Cerebellar cortex (tissue), 1 donor: ENCODE data around the gene POLA2.
"Not testable (repeated sequence)": the region's sequence is repeated elsewhere in the genome, so short reads cannot be mapped to it uniquely, and the experiment has no call there.

Experiments
- DNase-seq: peaks from one replicate; pipeline ENCODE4 v3.0.0-alpha.2; 2015; ENCODE audit warnings: low spot score

The POLA2 gene

GRCh38 chr11:65241692-65242091, 20.1 kb upstream of the POLA2 start:
- no peak for DNase-seq

GRCh38 chr11:65242389-65242788, 19.4 kb upstream of the POLA2 start:
- DNase-seq: no peak

GRCh38 chr11:65243797-65244196, 18.0 kb upstream of the POLA2 start:
- DNase-seq: no peak

GRCh38 chr11:65245046-65245445, 16.7 kb upstream of the POLA2 start:
- not testable (repeated sequence) for DNase-seq

GRCh38 chr11:65246506-65246905, 15.3 kb upstream of the POLA2 start:
- DNase-seq: no peak

GRCh38 chr11:65248184-65248710, 13.5 kb upstream of the POLA2 start:
- not testable (repeated sequence) for DNase-seq

- no peak for DNase-seq
Observed at GRCh38 chr11:65251476-65251875, 10.3 kb upstream of the POLA2 start.

- DNase-seq: no peak
Observed at GRCh38 chr11:65254724-65255123, 7.0 kb upstream of the POLA2 start.

- DNase-seq: no peak
Observed at GRCh38 chr11:65258988-65259387, 2.8 kb upstream of the POLA2 start.

GRCh38 chr11:65260302-65260701, 1.5 kb upstream of the POLA2 start:
- DNase-seq: no peak

- DNase-seq: no peak
Observed at GRCh38 chr11:65260756-65261590, 789 bp upstream of the POLA2 start.

GRCh38 chr11:65262381-65262680, 569 bp downstream of the POLA2 start:
- no peak for DNase-seq

- DNase-seq: no peak
Observed at GRCh38 chr11:65262776-65263175, 1.0 kb downstream of the POLA2 start.

- DNase-seq: not testable (repeated sequence)
Observed at GRCh38 chr11:65264747-65265146, 3.0 kb downstream of the POLA2 start.

GRCh38 chr11:65266210-65266609, 4.4 kb downstream of the POLA2 start:
- no peak for DNase-seq

GRCh38 chr11:65274735-65275682, 13.2 kb downstream of the POLA2 start:
- DNase-seq: peak; percentile 77

- DNase-seq: no peak
Observed at GRCh38 chr11:65275906-65276305, 14.1 kb downstream of the POLA2 start.

- no peak for DNase-seq
Observed at GRCh38 chr11:65277631-65278277, 16.0 kb downstream of the POLA2 start.

GRCh38 chr11:65278356-65278755, 16.6 kb downstream of the POLA2 start:
- no peak for DNase-seq

- no peak for DNase-seq
Observed at GRCh38 chr11:65279279-65279678, 17.5 kb downstream of the POLA2 start.

GRCh38 chr11:65279741-65280440, 18.1 kb downstream of the POLA2 start:
- DNase-seq: no peak

- no peak for DNase-seq
Observed at GRCh38 chr11:65280646-65281045, 18.9 kb downstream of the POLA2 start.
